ENCODE results near the gene RPS6KA3.

Gene RPS6KA3

GRCh38 chrX:20159797-20160385 lies 106.8 kb downstream of the RPS6KA3 start:
- no peak for ATAC-seq
- TF ChIP-seq CSDC2 (CRISPR knock-in tag; IDR thresholded peaks at IDR 0.05) (no peak), ARNTL (CRISPR knock-in tag; IDR thresholded peaks at IDR 0.05; ENCODE audit: borderline replicate concordance, low read depth) (no peak), PPARA (CRISPR knock-in tag; IDR thresholded peaks at IDR 0.05; ENCODE audit: borderline replicate concordance) (no peak), ZC3H10 (CRISPR knock-in tag; IDR thresholded peaks at IDR 0.05) (no peak), ESRRG (CRISPR knock-in tag; IDR thresholded peaks at IDR 0.05) (no peak)
- TF ChIP-seq, protein P1, sequence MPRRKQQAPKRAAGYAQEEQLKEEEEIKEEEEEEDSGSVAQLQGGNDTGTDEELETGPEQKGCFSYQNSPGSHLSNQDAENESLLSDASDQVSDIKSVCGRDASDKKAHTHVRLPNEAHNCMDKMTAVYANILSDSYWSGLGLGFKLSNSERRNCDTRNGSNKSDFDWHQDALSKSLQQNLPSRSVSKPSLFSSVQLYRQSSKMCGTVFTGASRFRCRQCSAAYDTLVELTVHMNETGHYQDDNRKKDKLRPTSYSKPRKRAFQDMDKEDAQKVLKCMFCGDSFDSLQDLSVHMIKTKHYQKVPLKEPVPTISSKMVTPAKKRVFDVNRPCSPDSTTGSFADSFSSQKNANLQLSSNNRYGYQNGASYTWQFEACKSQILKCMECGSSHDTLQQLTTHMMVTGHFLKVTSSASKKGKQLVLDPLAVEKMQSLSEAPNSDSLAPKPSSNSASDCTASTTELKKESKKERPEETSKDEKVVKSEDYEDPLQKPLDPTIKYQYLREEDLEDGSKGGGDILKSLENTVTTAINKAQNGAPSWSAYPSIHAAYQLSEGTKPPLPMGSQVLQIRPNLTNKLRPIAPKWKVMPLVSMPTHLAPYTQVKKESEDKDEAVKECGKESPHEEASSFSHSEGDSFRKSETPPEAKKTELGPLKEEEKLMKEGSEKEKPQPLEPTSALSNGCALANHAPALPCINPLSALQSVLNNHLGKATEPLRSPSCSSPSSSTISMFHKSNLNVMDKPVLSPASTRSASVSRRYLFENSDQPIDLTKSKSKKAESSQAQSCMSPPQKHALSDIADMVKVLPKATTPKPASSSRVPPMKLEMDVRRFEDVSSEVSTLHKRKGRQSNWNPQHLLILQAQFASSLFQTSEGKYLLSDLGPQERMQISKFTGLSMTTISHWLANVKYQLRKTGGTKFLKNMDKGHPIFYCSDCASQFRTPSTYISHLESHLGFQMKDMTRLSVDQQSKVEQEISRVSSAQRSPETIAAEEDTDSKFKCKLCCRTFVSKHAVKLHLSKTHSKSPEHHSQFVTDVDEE (CRISPR knock-in tag; IDR thresholded peaks at IDR 0.05): no peak
- TF ChIP-seq, protein P2, sequence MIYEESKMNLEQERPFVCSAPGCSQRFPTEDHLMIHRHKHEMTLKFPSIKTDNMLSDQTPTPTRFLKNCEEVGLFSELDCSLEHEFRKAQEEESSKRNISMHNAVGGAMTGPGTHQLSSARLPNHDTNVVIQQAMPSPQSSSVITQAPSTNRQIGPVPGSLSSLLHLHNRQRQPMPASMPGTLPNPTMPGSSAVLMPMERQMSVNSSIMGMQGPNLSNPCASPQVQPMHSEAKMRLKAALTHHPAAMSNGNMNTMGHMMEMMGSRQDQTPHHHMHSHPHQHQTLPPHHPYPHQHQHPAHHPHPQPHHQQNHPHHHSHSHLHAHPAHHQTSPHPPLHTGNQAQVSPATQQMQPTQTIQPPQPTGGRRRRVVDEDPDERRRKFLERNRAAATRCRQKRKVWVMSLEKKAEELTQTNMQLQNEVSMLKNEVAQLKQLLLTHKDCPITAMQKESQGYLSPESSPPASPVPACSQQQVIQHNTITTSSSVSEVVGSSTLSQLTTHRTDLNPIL (CRISPR knock-in tag; IDR thresholded peaks at IDR 0.05; ENCODE audit: low read depth): no peak

DNA sequence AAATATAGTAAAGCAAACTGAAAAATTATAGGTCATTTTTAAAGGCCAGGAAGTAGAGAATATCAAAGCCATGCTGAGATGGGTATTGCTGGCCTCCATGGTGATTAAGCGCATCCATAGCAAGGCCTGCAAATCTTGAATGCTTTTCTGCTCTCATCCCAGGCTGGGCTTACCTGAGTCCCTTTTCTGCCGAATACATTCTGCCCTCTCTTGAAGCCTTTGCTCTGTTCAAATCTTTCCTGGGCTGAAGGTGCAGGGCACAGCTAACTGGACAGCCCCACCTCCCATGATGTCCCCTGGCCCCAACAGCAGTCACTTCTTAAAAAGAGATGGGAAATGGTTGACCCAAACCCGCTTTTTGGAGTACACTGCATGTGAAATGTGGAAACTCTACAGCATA lies 115.0 kb downstream of the RPS6KA3 start:
- ATAC-seq: no peak
- TF ChIP-seq BACH2 (CRISPR knock-in tag; IDR thresholded peaks at IDR 0.05; ENCODE audit: borderline replicate concordance) (no peak), GLIS3 (CRISPR knock-in tag; IDR thresholded peaks at IDR 0.05) (no peak), PPARA (CRISPR knock-in tag; IDR thresholded peaks at IDR 0.05; ENCODE audit: borderline replicate concordance) (no peak), ARNTL (CRISPR knock-in tag; IDR thresholded peaks at IDR 0.05; ENCODE audit: borderline replicate concordance, low read depth) (no peak), ZNF565 (CRISPR knock-in tag; conservative IDR thresholded peaks at IDR 0.05; ENCODE audit: low read depth) (no peak), ZNF8 (CRISPR knock-in tag; IDR thresholded peaks at IDR 0.05) (no peak), CSDC2 (CRISPR knock-in tag; IDR thresholded peaks at IDR 0.05) (no peak), ZFP3 (CRISPR knock-in tag; IDR thresholded peaks at IDR 0.05) (no peak), ZC3H10 (CRISPR knock-in tag; IDR thresholded peaks at IDR 0.05) (no peak), ESRRG (CRISPR knock-in tag; IDR thresholded peaks at IDR 0.05) (no peak), ZNF70 (CRISPR knock-in tag; IDR thresholded peaks at IDR 0.05) (no peak), SNAI2 (CRISPR knock-in tag; IDR thresholded peaks at IDR 0.05) (no peak)
- TF ChIP-seq, protein P2 (CRISPR knock-in tag; IDR thresholded peaks at IDR 0.05; ENCODE audit: low read depth): no peak
- TF ChIP-seq, protein P3, sequence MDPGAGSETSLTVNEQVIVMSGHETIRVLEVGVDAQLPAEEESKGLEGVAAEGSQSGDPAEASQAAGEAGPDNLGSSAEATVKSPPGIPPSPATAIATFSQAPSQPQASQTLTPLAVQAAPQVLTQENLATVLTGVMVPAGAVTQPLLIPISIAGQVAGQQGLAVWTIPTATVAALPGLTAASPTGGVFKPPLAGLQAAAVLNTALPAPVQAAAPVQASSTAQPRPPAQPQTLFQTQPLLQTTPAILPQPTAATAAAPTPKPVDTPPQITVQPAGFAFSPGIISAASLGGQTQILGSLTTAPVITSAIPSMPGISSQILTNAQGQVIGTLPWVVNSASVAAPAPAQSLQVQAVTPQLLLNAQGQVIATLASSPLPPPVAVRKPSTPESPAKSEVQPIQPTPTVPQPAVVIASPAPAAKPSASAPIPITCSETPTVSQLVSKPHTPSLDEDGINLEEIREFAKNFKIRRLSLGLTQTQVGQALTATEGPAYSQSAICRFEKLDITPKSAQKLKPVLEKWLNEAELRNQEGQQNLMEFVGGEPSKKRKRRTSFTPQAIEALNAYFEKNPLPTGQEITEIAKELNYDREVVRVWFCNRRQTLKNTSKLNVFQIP (CRISPR knock-in tag; IDR thresholded peaks at IDR 0.05; ENCODE audit: borderline replicate concordance, low read depth): no peak
- TF ChIP-seq, protein P4, sequence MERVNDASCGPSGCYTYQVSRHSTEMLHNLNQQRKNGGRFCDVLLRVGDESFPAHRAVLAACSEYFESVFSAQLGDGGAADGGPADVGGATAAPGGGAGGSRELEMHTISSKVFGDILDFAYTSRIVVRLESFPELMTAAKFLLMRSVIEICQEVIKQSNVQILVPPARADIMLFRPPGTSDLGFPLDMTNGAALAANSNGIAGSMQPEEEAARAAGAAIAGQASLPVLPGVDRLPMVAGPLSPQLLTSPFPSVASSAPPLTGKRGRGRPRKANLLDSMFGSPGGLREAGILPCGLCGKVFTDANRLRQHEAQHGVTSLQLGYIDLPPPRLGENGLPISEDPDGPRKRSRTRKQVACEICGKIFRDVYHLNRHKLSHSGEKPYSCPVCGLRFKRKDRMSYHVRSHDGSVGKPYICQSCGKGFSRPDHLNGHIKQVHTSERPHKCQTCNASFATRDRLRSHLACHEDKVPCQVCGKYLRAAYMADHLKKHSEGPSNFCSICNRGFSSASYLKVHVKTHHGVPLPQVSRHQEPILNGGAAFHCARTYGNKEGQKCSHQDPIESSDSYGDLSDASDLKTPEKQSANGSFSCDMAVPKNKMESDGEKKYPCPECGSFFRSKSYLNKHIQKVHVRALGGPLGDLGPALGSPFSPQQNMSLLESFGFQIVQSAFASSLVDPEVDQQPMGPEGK (CRISPR knock-in tag; IDR thresholded peaks at IDR 0.05; ENCODE audit: borderline replicate concordance): no peak
- TF ChIP-seq, protein P1 (CRISPR knock-in tag; IDR thresholded peaks at IDR 0.05): no peak
- TF ChIP-seq, protein P5, sequence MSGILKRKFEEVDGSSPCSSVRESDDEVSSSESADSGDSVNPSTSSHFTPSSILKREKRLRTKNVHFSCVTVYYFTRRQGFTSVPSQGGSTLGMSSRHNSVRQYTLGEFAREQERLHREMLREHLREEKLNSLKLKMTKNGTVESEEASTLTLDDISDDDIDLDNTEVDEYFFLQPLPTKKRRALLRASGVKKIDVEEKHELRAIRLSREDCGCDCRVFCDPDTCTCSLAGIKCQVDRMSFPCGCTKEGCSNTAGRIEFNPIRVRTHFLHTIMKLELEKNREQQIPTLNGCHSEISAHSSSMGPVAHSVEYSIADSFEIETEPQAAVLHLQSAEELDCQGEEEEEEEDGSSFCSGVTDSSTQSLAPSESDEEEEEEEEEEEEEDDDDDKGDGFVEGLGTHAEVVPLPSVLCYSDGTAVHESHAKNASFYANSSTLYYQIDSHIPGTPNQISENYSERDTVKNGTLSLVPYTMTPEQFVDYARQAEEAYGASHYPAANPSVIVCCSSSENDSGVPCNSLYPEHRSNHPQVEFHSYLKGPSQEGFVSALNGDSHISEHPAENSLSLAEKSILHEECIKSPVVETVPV (CRISPR knock-in tag; IDR thresholded peaks at IDR 0.05): no peak
